ENCODE data around the gene RNF34.
A peak's percentile ranks its signal among the peaks of the same experiment; 100 is the strongest.

The RNF34 gene

GRCh38 chr12:121391619-121392324, 8.1 kb upstream of the RNF34 start:
- peak; percentile 89 for DNase-seq (ENCODE audit: low read depth)
- peak overlapping the region; percentile 42 for H3K4me3 ChIP-seq (ENCODE audit: low read length)
- TF ChIP-seq CTCF (conservative IDR thresholded peaks at IDR 0.05; ENCODE audit: low read length): no peak

- peak overlapping the region; percentile 42 for H3K4me3 ChIP-seq (ENCODE audit: low read length)
- TF ChIP-seq CTCF (conservative IDR thresholded peaks at IDR 0.05; ENCODE audit: low read length): no peak
- DNase-seq (ENCODE audit: low read depth): no peak
Observed at GRCh38 chr12:121392325-121392716, 7.6 kb upstream of the RNF34 start.

GRCh38 chr12:121397521-121397920, 2.4 kb upstream of the RNF34 start:
- DNase-seq (ENCODE audit: low read depth): no peak
- TF ChIP-seq CTCF (conservative IDR thresholded peaks at IDR 0.05; ENCODE audit: low read length): no peak
- H3K4me3 ChIP-seq (ENCODE audit: low read length): no peak overlapping the region

GRCh38 chr12:121398355-121398754, 1.6 kb upstream of the RNF34 start:
- no peak for DNase-seq (ENCODE audit: low read depth)
- TF ChIP-seq CTCF (conservative IDR thresholded peaks at IDR 0.05; ENCODE audit: low read length): no peak
- H3K4me3 ChIP-seq (ENCODE audit: low read length): no peak overlapping the region

- H3K4me3 ChIP-seq (ENCODE audit: low read length): peak overlapping the region; percentile 89
- no peak for TF ChIP-seq CTCF (conservative IDR thresholded peaks at IDR 0.05; ENCODE audit: low read length)
- DNase-seq (ENCODE audit: low read depth): peak; percentile 17
Observed at GRCh38 chr12:121400332-121401139, 618 bp downstream of the RNF34 start.

- no peak overlapping the region for H3K4me3 ChIP-seq (ENCODE audit: low read length)
- DNase-seq (ENCODE audit: low read depth): no peak
- no peak for TF ChIP-seq CTCF (conservative IDR thresholded peaks at IDR 0.05; ENCODE audit: low read length)
Observed at GRCh38 chr12:121403721-121404120, 3.8 kb downstream of the RNF34 start.

- no peak for DNase-seq (ENCODE audit: low read depth)
- TF ChIP-seq CTCF (conservative IDR thresholded peaks at IDR 0.05; ENCODE audit: low read length): no peak
- no peak overlapping the region for H3K4me3 ChIP-seq (ENCODE audit: low read length)
Observed at GRCh38 chr12:121404734-121405133, 4.8 kb downstream of the RNF34 start.
